H9 (cell line): ENCODE measurements around the gene SFI1. TPM values are rescaled to one million over a fixed set of nuclear protein-coding genes. Genes with fewer than 3 reads are reported as not detected.
"Not testable (repeated sequence)": the region's sequence is repeated elsewhere in the genome, so short reads cannot be mapped to it uniquely, and the experiment has no call there.

Experiments
- DNase-seq: peaks from one replicate; pipeline ENCODE4 v3.0.0-alpha.2; 2017
- H2AFZ ChIP-seq: one replicate; pipeline ENCODE4 v1.6.1; 2013; ENCODE audit warnings: mild to moderate bottlenecking, low read length, control low read depth, moderate library complexity
- H2AK5ac ChIP-seq: 2 replicates; pipeline ENCODE4 v1.6.1; 2013; ENCODE audit warnings: low read length, control low read depth, mixed read lengths; ENCODE audit not compliant: insufficient read length
- H2BK120ac ChIP-seq: one replicate; pipeline ENCODE4 v1.6.1; 2013; ENCODE audit warnings: low read depth, mild to moderate bottlenecking, low read length, control low read depth, inconsistent platforms; ENCODE audit not compliant: poor library complexity, severe bottlenecking
- H2BK12ac ChIP-seq: 2 replicates; pipeline ENCODE4 v1.6.1; 2013; ENCODE audit warnings: low read length, control low read depth, mixed read lengths, low read depth; ENCODE audit not compliant: insufficient read length
- H2BK15ac ChIP-seq: 2 replicates; pipeline ENCODE4 v1.6.1; 2013; ENCODE audit warnings: low read depth, low read length, control low read depth
- H2BK20ac ChIP-seq: one replicate; pipeline ENCODE4 v1.6.1; 2013; ENCODE audit warnings: low read depth, mild to moderate bottlenecking, low read length, control low read depth, inconsistent platforms; ENCODE audit not compliant: poor library complexity, severe bottlenecking
- H2BK5ac ChIP-seq: 2 replicates; pipeline ENCODE4 v1.6.1; 2013; ENCODE audit warnings: low read length, control low read depth, mixed read lengths; ENCODE audit not compliant: insufficient read length
- H3K14ac ChIP-seq: 2 replicates; pipeline ENCODE4 v1.6.1; 2013; ENCODE audit warnings: low read length, control low read depth; ENCODE audit not compliant: insufficient read depth
- H3K18ac ChIP-seq: 2 replicates; pipeline ENCODE4 v1.6.1; 2013; ENCODE audit warnings: low read depth, mild to moderate bottlenecking, mixed read lengths, low read length, control low read depth; ENCODE audit not compliant: insufficient read length
- H3K23ac ChIP-seq: 2 replicates; pipeline ENCODE4 v1.6.1; 2013; ENCODE audit warnings: low read length, control low read depth, mixed read lengths, low read depth; ENCODE audit not compliant: insufficient read length
- H3K23me2 ChIP-seq: 2 replicates; pipeline ENCODE4 v1.6.1; 2013; ENCODE audit warnings: low read depth, mild to moderate bottlenecking, mixed read lengths, low read length, control low read depth; ENCODE audit not compliant: insufficient read length, poor library complexity, severe bottlenecking
- H3K27ac ChIP-seq: 2 replicates; pipeline ENCODE4 v1.5.1; 2013; ENCODE audit warnings: low read length, control low read depth, mixed read lengths, low read depth; ENCODE audit not compliant: insufficient read length
- H3K27me3 ChIP-seq: 2 replicates; pipeline ENCODE4 v1.6.1; 2013; ENCODE audit warnings: low read length, control low read depth, inconsistent platforms; ENCODE audit not compliant: insufficient read depth
- H3K4ac ChIP-seq: 2 replicates; pipeline ENCODE4 v1.6.1; 2013; ENCODE audit warnings: low read depth, mild to moderate bottlenecking, control low read depth, inconsistent platforms, low read length, moderate library complexity
- H3K4me1 ChIP-seq: 2 replicates; pipeline ENCODE4 v1.6.1; 2013; ENCODE audit warnings: low read length, control low read depth, inconsistent platforms; ENCODE audit not compliant: insufficient read depth
- H3K4me2 ChIP-seq: 2 replicates; pipeline ENCODE4 v1.6.1; 2013; ENCODE audit warnings: low read length, control low read depth, mixed read lengths; ENCODE audit not compliant: insufficient read length, insufficient read depth
- H3K56ac ChIP-seq: 2 replicates; pipeline ENCODE4 v1.6.1; 2013; ENCODE audit warnings: low read depth, mild to moderate bottlenecking, mixed read lengths, low read length, control low read depth; ENCODE audit not compliant: insufficient read length
- H3K79me1 ChIP-seq: 2 replicates; pipeline ENCODE4 v1.6.1; 2013; ENCODE audit warnings: low read depth, mild to moderate bottlenecking, moderate library complexity, low read length, control low read depth, inconsistent platforms; ENCODE audit not compliant: insufficient read depth, poor library complexity, severe bottlenecking
- H3K79me2 ChIP-seq: 2 replicates; pipeline ENCODE4 v1.6.1; 2013; ENCODE audit warnings: low read length, control low read depth, inconsistent platforms; ENCODE audit not compliant: insufficient read depth
- H3K9ac ChIP-seq: 2 replicates; pipeline ENCODE4 v1.6.1; 2013; ENCODE audit warnings: low read length, control low read depth, mixed read lengths; ENCODE audit not compliant: insufficient read length; ENCODE audit errors: extremely low read depth
- H3K9me3 ChIP-seq: one replicate; pipeline ENCODE4 v1.6.1; 2013; ENCODE audit warnings: low read depth, low read length, inconsistent platforms; ENCODE audit not compliant: control insufficient read depth
- H3T11ph ChIP-seq: one replicate; pipeline ENCODE4 v1.6.1; 2013; ENCODE audit warnings: mild to moderate bottlenecking, low read length, control low read depth, inconsistent platforms
- H4K20me1 ChIP-seq: one replicate; pipeline ENCODE4 v1.6.1; 2013; ENCODE audit not compliant: control insufficient read depth, insufficient read length, insufficient read depth
- H4K5ac ChIP-seq: 2 replicates; pipeline ENCODE4 v1.6.1; 2013; ENCODE audit warnings: low read depth, mild to moderate bottlenecking, mixed read lengths, low read length, control low read depth; ENCODE audit not compliant: insufficient read length
- H4K8ac ChIP-seq: replicated peaks from 2 replicates; pipeline ENCODE4 v1.6.1; 2013; ENCODE audit warnings: low read length, control low read depth, mixed read lengths, low read depth; ENCODE audit not compliant: insufficient read length
- H4K91ac ChIP-seq: 2 replicates; pipeline ENCODE4 v1.6.1; 2013; ENCODE audit warnings: low read depth, mild to moderate bottlenecking, moderate library complexity, mixed read lengths, low read length, control low read depth; ENCODE audit not compliant: insufficient read length
- H3K27ac Mint-ChIP-seq, 3 experiments: 2 replicates in 2 of 3; 3 replicates in 1 of 3; pipeline ENCODE4 v1.8.0; 2020 to 2021; ENCODE audit warnings: mixed read lengths in 3 of 3, mild to moderate bottlenecking in 1 of 3, moderate library complexity in 1 of 3
- H3K27me3 Mint-ChIP-seq: 2 replicates; pipeline ENCODE4 v1.8.0; 2021; ENCODE audit warnings: low read depth, mild to moderate bottlenecking, moderate library complexity, mixed read lengths
- H3K36me3 Mint-ChIP-seq, 3 experiments: 2 replicates in 2 of 3; 3 replicates in 1 of 3; pipeline ENCODE4 v1.8.0; 2020 to 2021; ENCODE audit warnings: low read depth in 3 of 3, mixed read lengths in 3 of 3; ENCODE audit not compliant: insufficient read depth in 1 of 3
- H3K4me1 Mint-ChIP-seq, 2 experiments: 2 replicates each; pipeline ENCODE4 v1.8.0; 2020; ENCODE audit warnings: mixed read lengths in 2 of 2
- H3K4me3 Mint-ChIP-seq, 2 experiments: 2 replicates in 1 of 2; 3 replicates in 1 of 2; pipeline ENCODE4 v1.8.0; 2020 to 2021; ENCODE audit warnings: mild to moderate bottlenecking in 2 of 2, mixed read lengths in 2 of 2, moderate library complexity in 1 of 2
- H3K9me3 Mint-ChIP-seq, 2 experiments: 2 replicates in 1 of 2; 3 replicates in 1 of 2; pipeline ENCODE4 v1.8.0; 2020; ENCODE audit warnings: mild to moderate bottlenecking in 2 of 2, mixed read lengths in 2 of 2, moderate library complexity in 1 of 2
- CTCF ChIP-seq: fragments of 200-600 bp; sonication (generic); conservative IDR thresholded peaks from 3 replicates; pipeline ENCODE4 v1.8.0; 2021; ENCODE audit warnings: antibody characterized with exemption, mild to moderate bottlenecking
- WGBS: extraction: QIAGEN DNeasy Blood & Tissue Kit; methylation state at CpG from one replicate; pipeline ENCODE4 v1.1.7; 2013; ENCODE audit warnings: missing lambda C conversion rate, low lambda C conversion rate, mixed read lengths; ENCODE audit not compliant: insufficient read length; ENCODE audit errors: extremely low coverage; 5-methylcytosine and 5-hydroxymethylcytosine counted together
- total RNA-seq: library from RNA; stranded (reverse); gene quantifications from 2 replicates; pipeline ENCODE4 v1.2.1, GENCODE V29; 2021

SFI1 gene
- total RNA-seq, 1 experiment from 2014 or later = 26.4 TPM

DNA sequence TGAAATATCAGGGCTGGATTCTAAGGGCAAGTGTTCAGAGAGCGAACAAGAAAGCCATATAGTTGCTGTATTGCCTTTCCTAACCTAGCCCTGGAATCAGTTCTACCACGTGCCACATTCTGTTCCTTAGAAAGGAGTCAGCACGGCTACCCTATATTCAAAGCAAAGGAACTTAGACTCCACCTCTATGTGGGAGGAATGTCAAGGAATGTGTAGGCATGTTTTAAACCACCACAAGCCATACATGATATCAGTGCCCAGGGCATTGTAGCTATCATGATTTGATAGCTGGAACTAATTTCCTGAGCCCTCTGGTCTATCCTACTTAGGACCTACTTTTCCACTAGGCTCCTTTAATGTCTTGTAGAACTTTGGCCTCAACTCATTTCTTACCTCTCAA, 4.2 kb upstream of the SFI1 start:
- Histone ChIP-seq H3T11ph (no peak overlapping the region), H3K4me1 (no peaks in the 10 kb centered on the region; the same call in 1 of the 2 replicates), H2AFZ (no peak overlapping the region), H3K79me2 (0 out of 2 replicates have a peak, but pooled peaks cover under 1% of the 10 kb centered on the region), H2BK15ac (no peak overlapping the region), H4K20me1 (no peaks in the 10 kb centered on the region), H3K4ac (no peak overlapping the region), H3K56ac (no peak overlapping the region), H3K9me3 (no peaks in the 10 kb centered on the region), H3K18ac (no peak overlapping the region), H4K5ac (no peak overlapping the region), H2BK120ac (no peak overlapping the region), H3K23me2 (peaks cover 12% of the 10 kb centered on the region), H4K8ac (no peak overlapping the region), H2AK5ac (no peak overlapping the region), H4K91ac (no peak overlapping the region), H3K4me2 (no peak overlapping the region), H3K9ac (no peak overlapping the region), H3K14ac (no peak overlapping the region), H2BK5ac (no peak overlapping the region), H2BK12ac (no peak overlapping the region), H3K79me1 (no peaks in the 10 kb centered on the region), H3K27me3 (no peaks in the 10 kb centered on the region), H3K23ac (no peak overlapping the region), H3K27ac (no peak overlapping the region), H2BK20ac (no peak overlapping the region)
- no peak for TF ChIP-seq CTCF
- WGBS = no CpG with 5 or more reads among the region's 3 CpGs
- Mint-ChIP-seq H3K36me3 (peaks cover 2 to 16% (median 11%) of the 10 kb centered on the region in 3 experiments), H3K27ac (peak overlapping the region in 1 of 3 experiments; percentile 71; a peak in 1 of 7 replicates), H3K4me1 (peaks cover 39 to 41% of the 10 kb centered on the region in 2 experiments), H3K4me3 (no peak overlapping the region), H3K27me3 (peaks cover 10% of the 10 kb centered on the region), H3K9me3 (peaks cover 2 to 4% of the 10 kb centered on the region in 2 experiments; a peak in 4 of 5 replicates)
- no peak for DNase-seq

DNA sequence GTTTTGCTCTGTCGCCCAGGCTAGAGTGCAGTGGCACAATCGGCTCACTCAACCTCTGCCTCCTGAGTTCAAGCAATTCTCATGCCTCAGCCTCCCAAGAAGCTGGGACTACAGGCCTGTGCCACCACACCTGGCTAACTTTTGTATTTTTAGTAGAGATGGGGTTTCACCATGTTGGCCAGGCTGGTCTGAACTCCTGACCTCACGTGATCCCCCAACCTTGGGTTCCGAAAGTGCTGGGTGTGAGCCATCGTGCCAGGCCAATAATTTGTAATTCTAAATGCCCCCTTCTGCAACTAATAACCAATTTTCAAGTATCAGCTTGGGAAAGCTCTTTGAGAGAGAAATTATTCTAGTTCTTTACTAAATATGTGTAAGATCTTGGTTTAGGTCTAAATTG, 3.0 kb upstream of the SFI1 start:
- H3K27me3 ChIP-seq, H3K27ac ChIP-seq, H2BK12ac ChIP-seq, H2BK20ac ChIP-seq, H3K18ac ChIP-seq, H3K4me2 ChIP-seq, H3K56ac ChIP-seq, H4K8ac ChIP-seq, H3K4ac ChIP-seq, H3K23ac ChIP-seq, H4K20me1 ChIP-seq, H4K5ac ChIP-seq, H3K4me1 ChIP-seq, H2AK5ac ChIP-seq, H2BK120ac ChIP-seq, H2AFZ ChIP-seq, DNase-seq, H3K14ac ChIP-seq, H3K9ac ChIP-seq, H4K91ac ChIP-seq, H3K4me3 Mint-ChIP-seq, H2BK5ac ChIP-seq, H3K9me3 ChIP-seq, H3T11ph ChIP-seq, H2BK15ac ChIP-seq, H3K79me2 ChIP-seq, H3K27ac Mint-ChIP-seq, H3K79me1 ChIP-seq: not testable (repeated sequence)
- Mint-ChIP-seq H3K27me3 (peaks cover 13% of the 10 kb centered on the region), H3K36me3 (peaks cover 4 to 14% (median 6%) of the 10 kb centered on the region in 3 experiments; a peak in 6 of 7 replicates), H3K9me3 (peaks cover 11% of the 10 kb centered on the region in 2 experiments), H3K4me1 (peaks cover 39 to 41% of the 10 kb centered on the region in 2 experiments)
- no CpG with 5 or more reads among the region's 5 CpGs for WGBS
- peaks cover 12% of the 10 kb centered on the region for H3K23me2 ChIP-seq
